Heart left ventricle (tissue), 16 donors: ENCODE results near the gene LYSMD3. TPM values are rescaled to one million over a fixed set of nuclear protein-coding genes. Genes with fewer than 3 reads are reported as not detected.

Experiments
- ATAC-seq, 4 donors: fragments of 200-7000 bp; cut with Tn5 transposase; one replicate each; pipeline ENCODE4 v1.9.1; 2020 to 2022; ENCODE audit warnings: moderate library complexity in 4 of 4, mild to moderate bottlenecking in 3 of 4, moderate number of reproducible peaks in 1 of 4
- DNase-seq, 5 donors: peaks; one replicate each; pipeline ENCODE4 v3.0.0-alpha.2; 2020
- H3K27ac ChIP-seq, 12 donors: fragments of 200-600 bp; sonication (generic) in 4 of 12; one replicate each; pipeline versions ENCODE4 v1.5.0 to v1.8.0; 2016 to 2022; ENCODE audit warnings: mild to moderate bottlenecking in 2 of 12
- H3K27me3 ChIP-seq, 9 donors: fragments of 200-600 bp; sonication (generic) in 2 of 9; one replicate each; pipeline versions ENCODE4 v1.5.1 to v1.8.0; 2016 to 2022; ENCODE audit warnings: mild to moderate bottlenecking in 3 of 9
- H3K36me3 ChIP-seq, 9 donors: fragments of 200-600 bp; sonication (generic) in 2 of 9; one replicate each; pipeline versions ENCODE4 v1.5.0 to v1.8.0; 2018 to 2022; ENCODE audit warnings: mild to moderate bottlenecking in 2 of 9
- H3K4me1 ChIP-seq, 12 donors: fragments of 200-600 bp; sonication (generic) in 4 of 12; one replicate each; pipeline versions ENCODE4 v1.5.0 to v1.8.0; 2016 to 2022; ENCODE audit warnings: mild to moderate bottlenecking in 3 of 12
- H3K4me3 ChIP-seq, 12 donors: fragments of 200-600 bp; sonication (generic) in 4 of 12; one replicate each; pipeline versions ENCODE4 v1.5.0 to v1.8.0; 2017 to 2022; ENCODE audit warnings: mild to moderate bottlenecking in 9 of 12, moderate library complexity in 4 of 12
- H3K9me3 ChIP-seq, 12 donors: fragments of 200-600 bp; sonication (generic) in 4 of 12; one replicate each; pipeline versions ENCODE4 v1.5.0 to v1.8.0; 2016 to 2022; ENCODE audit warnings: mild to moderate bottlenecking in 1 of 12
- CTCF ChIP-seq, 12 donors: fragments of 200-600 bp; sonication (generic) in 4 of 12; IDR thresholded peaks; one replicate each; pipeline versions ENCODE4 v1.5.0 to v1.8.0; 2018 to 2022; ENCODE audit warnings: antibody characterized with exemption in 12 of 12, mild to moderate bottlenecking in 5 of 12
- POLR2A ChIP-seq, 2 donors: fragments of 450-650 bp; IDR thresholded peaks; one replicate each; pipeline ENCODE4 v1.6.1; 2017; ENCODE audit warnings: antibody characterized with exemption in 2 of 2, mild to moderate bottlenecking in 2 of 2, moderate library complexity in 2 of 2
- WGBS, 4 donors: extraction: QIAGEN DNeasy Blood & Tissue Kit in 2 of 4; methylation state at CpG; one replicate each; pipeline versions ENCODE4 v1.1.5 to v1.1.7; 2013 to 2018; 5-methylcytosine and 5-hydroxymethylcytosine counted together
- intact Hi-C, 10 donors: fragments of 100-400 bp; cut with DNase I; formaldehyde crosslinking; loops; one replicate each; pipeline versions ENCODE4 v1.11.1 to v1.14.2; 2022
- polyA plus RNA-seq, 2 donors: library from polyadenylated mRNA; stranded (reverse); fragments of 200-250 nt; gene quantifications; one replicate each; pipeline ENCODE4 v1.2.3, GENCODE V29; 2013
- total RNA-seq, 9 donors: library from RNA; depleted of rRNA in 2 of 9; stranded (reverse); fragments of >200 nt in 2 of 9; fragmentation: NEBNext Ultra II Directional in 3 of 9; extraction: Animal tissue kit (Norgen Biotek cat#: 25700) in 3 of 9; gene quantifications; one replicate each; pipeline versions ENCODE4 v1.1.0 to v1.2.4, GENCODE V29; 2016 to 2023
- donor health status: ischemic (EF 13 %, LVEDD 7.1; RV severe dilation, severe dysfunction).
- donor health status: healthy with polysubstance abuse.
- donor health status: DM: no; HTN: yes; CAD: no.
- donor health status: DM: no; HTN: no; CAD: no.
- donor health status: ischemic (EF 25% LVEDD 6.9; RV normal size, moderate dysfunction).
- donor health status: ischemic (EF 25% LVEDD 5.7; RV mildly dilated, moderate dysfunction).
- donor health status: healthy.
- donor health status: DM: yes; HTN: yes; CAD: no.
- donor health status: ischemic (EF 35%, LVEDD 5.7; RV mildly dilated, moderate dysfunction).
- donor health status: nonischemic (EF 11% LVEDD 7.7; RV severe dilation, severe dysfunction).
- donor health status: DM: yes; HTN: yes; CAD: no.
- donor health status: PGD.
- donor health status: ischemic (EF 29% LVEDD 5.4; RV normal size, mild dysfunction).
- donor health status: nonischemic (EF 23%, LVEDD 6.1; RV moderate dilation, normal function).

Gene LYSMD3
- total and polyA plus RNA-seq, 11 donors = 5.4 to 23.3 (median 18.4) TPM

GRCh38 chr5:90558344-90559192 lies 29.2 kb upstream of the LYSMD3 start, which contains the start of gene ADGRV1:
Gene ADGRV1 (plus strand): TSS chr5:90558797. CDS start chr5:90558896, 99 bp downstream.
- DNase-seq = peak in 4 of 5 donors; percentile 7 to 59 (median 30)
- H3K4me3 ChIP-seq = peak within 1 kb of the TSS; percentile 10 to 46 (median 39)
- H3K27ac ChIP-seq = no peak within 1 kb of the TSS
- TF ChIP-seq CTCF (IDR thresholded peaks at IDR 0.05) = no peak
- intact Hi-C loops = no loop called here
- H3K27me3 ChIP-seq = peaks cover 7 to 76% (median 37%) of the 10 kb centered on the region in 9 donors
- H3K9me3 ChIP-seq = no peaks in the 10 kb centered on the region
- H3K4me1 ChIP-seq = peaks cover 0 to 14% (median 7%) of the 10 kb centered on the region in 12 donors
- peak; percentile 51 to 96 (median 80) for ATAC-seq
- no peaks in the 10 kb centered on the region for H3K36me3 ChIP-seq
- WGBS, 4 donors = 1 to 2% (median 1%) methylated on average over 32 to 60 of the region's 60 CpGs

DNA sequence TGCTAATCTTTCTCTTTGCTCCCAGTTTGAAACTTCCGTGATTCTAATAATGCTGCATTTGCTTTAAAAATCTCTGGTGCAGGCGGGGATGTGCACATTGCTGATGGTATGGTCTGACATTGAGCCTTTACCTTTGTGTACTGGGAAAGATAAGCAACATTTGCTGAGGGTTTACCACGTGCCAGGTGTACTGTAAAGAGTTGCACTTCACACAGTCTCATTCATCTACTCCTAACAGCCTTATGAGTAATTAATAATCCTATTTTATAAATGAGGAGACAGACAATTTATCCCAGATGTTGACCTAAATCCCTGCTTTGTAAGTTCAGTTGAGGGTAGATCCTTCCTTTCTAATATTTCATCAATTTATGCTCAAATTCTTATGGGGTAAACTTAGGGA lies 28.5 kb upstream of the LYSMD3 start:
- WGBS, 4 donors = 6 to 11% (median 10%) methylated on average over 3 of the region's 3 CpGs
- H3K27me3 ChIP-seq = peaks cover 7 to 76% (median 33%) of the 10 kb centered on the region in 9 donors
- ATAC-seq = no peak

GRCh38 chr5:90557391-90557790 lies 28.0 kb upstream of the LYSMD3 start:
- no peak for DNase-seq
- Histone ChIP-seq H3K27me3 (peaks cover 7 to 77% (median 33%) of the 10 kb centered on the region in 9 donors), H3K4me3 (no peak overlapping the region), H3K27ac (no peak overlapping the region), H3K4me1 (peaks cover 0 to 14% (median 7%) of the 10 kb centered on the region in 12 donors), H3K9me3 (no peaks in the 10 kb centered on the region), H3K36me3 (no peaks in the 10 kb centered on the region)
- TF ChIP-seq POLR2A (IDR thresholded peaks at IDR 0.05) (no peak), CTCF (IDR thresholded peaks at IDR 0.05) (no peak)
- 7 to 18% (median 10%) methylated on average over 9 of the region's 9 CpGs for WGBS, 4 donors
- no peak for ATAC-seq
- intact Hi-C loops = no loop called here

More for the DNA sequence above, 28.5 kb upstream of the LYSMD3 start:
- TF ChIP-seq CTCF (IDR thresholded peaks at IDR 0.05) (no peak), POLR2A (IDR thresholded peaks at IDR 0.05) (no peak)
- no peak for DNase-seq
- H3K9me3 ChIP-seq = no peaks in the 10 kb centered on the region
- H3K36me3 ChIP-seq = no peaks in the 10 kb centered on the region
- intact Hi-C loops = no loop called here
- H3K4me3 ChIP-seq = peak overlapping the region in 7 of 12 donors; percentile 31 to 46 (median 40)
- H3K27ac ChIP-seq = no peak overlapping the region
- peaks cover 0 to 14% (median 7%) of the 10 kb centered on the region in 12 donors for H3K4me1 ChIP-seq

- ATAC-seq (no peak), DNase-seq (no peak)
- peaks cover 7 to 75% (median 33%) of the 10 kb centered on the region in 9 donors for H3K27me3 ChIP-seq
- peaks cover 0 to 14% (median 7%) of the 10 kb centered on the region in 12 donors for H3K4me1 ChIP-seq
- TF ChIP-seq CTCF (IDR thresholded peaks at IDR 0.05) = no peak
- no peak for TF ChIP-seq POLR2A (IDR thresholded peaks at IDR 0.05)
- H3K36me3 ChIP-seq = no peaks in the 10 kb centered on the region
- H3K4me3 ChIP-seq = no peak overlapping the region
- intact Hi-C loops = no loop called here
- H3K9me3 ChIP-seq = no peaks in the 10 kb centered on the region
- no peak overlapping the region for H3K27ac ChIP-seq
These were observed 26.3 kb upstream of the LYSMD3 start for GRCh38 chr5:90555666-90556065.
